NCI-H146 treated with DMSO at 0.1 percent for 48 hours (cell line): Measurements from ENCODE around the gene C11orf52.
A peak's percentile ranks its signal among the peaks of the same experiment; 100 is the strongest.

Experiments used
- DNase-seq: peaks from one replicate; lab custom pipeline; 2025; ENCODE audit not compliant: unreplicated experiment; lab: John Stamatoyannopoulos, UW

C11orf52 gene

GRCh38 chr11:111937844-111938243, 19.1 kb downstream of the C11orf52 start:
- no peak for DNase-seq

GRCh38 chr11:111938687-111939160, 20.0 kb downstream of the C11orf52 start:
- no peak for DNase-seq

- DNase-seq = peak; percentile 79
Measured at GRCh38 chr11:111939836-111940604, 21.3 kb downstream of the C11orf52 start.

- DNase-seq = no peak
Measured at GRCh38 chr11:111941963-111942362, 23.2 kb downstream of the C11orf52 start.

- DNase-seq = no peak
Measured at GRCh38 chr11:111942829-111943228, 24.1 kb downstream of the C11orf52 start.

- DNase-seq = no peak
Measured at GRCh38 chr11:111944139-111944538, 25.4 kb downstream of the C11orf52 start.

- DNase-seq = no peak
Measured at GRCh38 chr11:111944651-111945051, 25.9 kb downstream of the C11orf52 start.

- DNase-seq = no peak
Measured at GRCh38 chr11:111945198-111945597, 26.5 kb downstream of the C11orf52 start.

- no peak for DNase-seq
Measured at GRCh38 chr11:111946499-111946898, 27.8 kb downstream of the C11orf52 start.

- DNase-seq = no peak
Measured at GRCh38 chr11:111947143-111947542, 28.4 kb downstream of the C11orf52 start.

GRCh38 chr11:111949519-111950426, 31.1 kb downstream of the C11orf52 start:
- no peak for DNase-seq

GRCh38 chr11:111951565-111951964, 32.9 kb downstream of the C11orf52 start:
- no peak for DNase-seq

GRCh38 chr11:111954154-111954553, 35.4 kb downstream of the C11orf52 start:
- DNase-seq = no peak

GRCh38 chr11:111957663-111958444, 39.1 kb downstream of the C11orf52 start:
- DNase-seq = no peak

GRCh38 chr11:111960916-111961315, 42.2 kb downstream of the C11orf52 start:
- no peak for DNase-seq

- no peak for DNase-seq
Measured at GRCh38 chr11:111961389-111962300, 42.9 kb downstream of the C11orf52 start.

GRCh38 chr11:111963931-111964340, 45.2 kb downstream of the C11orf52 start:
- no peak for DNase-seq

- DNase-seq = no peak
Measured at GRCh38 chr11:111966678-111967077, 48.0 kb downstream of the C11orf52 start.

- DNase-seq = no peak
Measured at GRCh38 chr11:111967649-111968048, 48.9 kb downstream of the C11orf52 start.

GRCh38 chr11:111969344-111969743, 50.6 kb downstream of the C11orf52 start:
- DNase-seq = no peak
